ENCODE data around the gene GMPS. TPM values are rescaled to one million over a fixed set of nuclear protein-coding genes. Genes with fewer than 3 reads are reported as not detected.

Gene GMPS
- total and polyA plus RNA-seq, 9 of the 15 experiments (the other 6 are each of a cell fraction or from before 2014, with no cell fraction given) = 73.7 to 282 (median 156) TPM

DNA sequence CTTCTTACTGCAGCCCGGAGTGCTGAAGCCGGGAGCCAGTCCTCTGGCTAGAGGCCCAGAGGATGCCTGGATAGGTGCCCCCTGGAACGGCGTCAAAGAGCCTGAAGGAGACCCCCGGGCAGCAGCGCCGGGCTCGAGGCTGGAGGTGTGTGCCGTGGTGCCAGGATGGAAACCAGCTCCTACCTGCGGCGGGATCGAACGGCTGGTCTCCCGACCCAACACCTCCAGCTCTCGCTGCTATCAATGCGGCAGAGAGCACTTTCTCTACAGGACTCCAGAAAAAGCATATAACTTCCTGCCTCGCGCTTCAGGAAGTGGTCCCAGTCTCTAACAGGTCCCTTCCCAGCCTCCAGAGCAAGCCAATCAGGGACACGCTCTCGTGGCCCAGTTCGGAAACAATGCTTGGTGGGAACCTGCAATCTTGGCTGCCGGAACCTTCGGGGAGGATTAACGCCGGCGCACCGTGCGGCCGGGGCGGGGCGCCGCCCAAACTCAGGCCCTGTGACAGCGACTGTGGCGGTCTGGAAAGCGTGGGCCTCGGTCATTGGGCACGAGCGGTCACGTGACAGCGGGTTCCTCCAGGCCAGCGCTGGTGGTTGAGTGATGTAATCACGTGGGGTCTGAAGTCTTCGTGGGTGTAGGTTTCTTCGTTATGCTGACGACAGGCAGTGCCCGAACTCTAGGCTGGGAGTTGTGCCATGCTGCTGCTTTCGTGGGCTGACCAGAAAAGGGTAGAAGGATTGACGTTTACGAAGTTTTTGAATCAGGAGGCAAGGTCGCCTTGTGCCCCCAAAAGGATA, 16.1 kb upstream of the GMPS start, which contains the start of gene SLC33A1 (continued):
- TF ChIP-seq, protein P1, sequence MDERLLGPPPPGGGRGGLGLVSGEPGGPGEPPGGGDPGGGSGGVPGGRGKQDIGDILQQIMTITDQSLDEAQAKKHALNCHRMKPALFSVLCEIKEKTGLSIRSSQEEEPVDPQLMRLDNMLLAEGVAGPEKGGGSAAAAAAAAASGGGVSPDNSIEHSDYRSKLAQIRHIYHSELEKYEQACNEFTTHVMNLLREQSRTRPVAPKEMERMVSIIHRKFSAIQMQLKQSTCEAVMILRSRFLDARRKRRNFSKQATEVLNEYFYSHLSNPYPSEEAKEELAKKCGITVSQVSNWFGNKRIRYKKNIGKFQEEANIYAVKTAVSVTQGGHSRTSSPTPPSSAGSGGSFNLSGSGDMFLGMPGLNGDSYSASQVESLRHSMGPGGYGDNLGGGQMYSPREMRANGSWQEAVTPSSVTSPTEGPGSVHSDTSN (CRISPR knock-in tag; IDR thresholded peaks at IDR 0.05; ENCODE audit: low read depth) = no peak
- TF ChIP-seq, protein P1 (tag; conservative IDR thresholded peaks at IDR 0.05; ENCODE audit: low read depth) = peak; percentile 77
- TF ChIP-seq CEBPG (CRISPR knock-in tag; IDR thresholded peaks at IDR 0.05) (peak; percentile 84), CEBPG (tag; conservative IDR thresholded peaks at IDR 0.05 in 1 of 2, IDR thresholded peaks at IDR 0.05 in 1 of 2) (peak; percentile 82 to 95; a peak in 3 of 4 replicates), TCF7 (IDR thresholded peaks at IDR 0.05; ENCODE audit: borderline replicate concordance) (no peak), KDM5B (IDR thresholded peaks at IDR 0.05; ENCODE audit: insufficient replicate concordance, low read depth, low read length) (peak; percentile 91), MCM7 (IDR thresholded peaks at IDR 0.05) (no peak), NFE2L1 (tag; IDR thresholded peaks at IDR 0.05; ENCODE audit: borderline replicate concordance, low read depth) (no peak), FOXM1 (IDR thresholded peaks at IDR 0.05; ENCODE audit: low read depth) (peak; percentile 68), FOXM1 (CRISPR knock-in tag; IDR thresholded peaks at IDR 0.05; ENCODE audit: low read depth) (no peak), JUN (IDR thresholded peaks at IDR 0.05; ENCODE audit: borderline replicate concordance, low read depth, low read length) (peak; percentile 88), JUN (CRISPR knock-in tag; IDR thresholded peaks at IDR 0.05; ENCODE audit: borderline replicate concordance) (peak; percentile 87; the same call in 1 of the 2 replicates), CREB1 (IDR thresholded peaks at IDR 0.05) (peak; percentile 73), CREB1 (CRISPR knock-in tag; IDR thresholded peaks at IDR 0.05) (peak; percentile 71), MYNN (IDR thresholded peaks at IDR 0.05) (peak; percentile 57), MYNN (CRISPR knock-in tag; IDR thresholded peaks at IDR 0.05) (no peak)
- TF ChIP-seq, protein P2, sequence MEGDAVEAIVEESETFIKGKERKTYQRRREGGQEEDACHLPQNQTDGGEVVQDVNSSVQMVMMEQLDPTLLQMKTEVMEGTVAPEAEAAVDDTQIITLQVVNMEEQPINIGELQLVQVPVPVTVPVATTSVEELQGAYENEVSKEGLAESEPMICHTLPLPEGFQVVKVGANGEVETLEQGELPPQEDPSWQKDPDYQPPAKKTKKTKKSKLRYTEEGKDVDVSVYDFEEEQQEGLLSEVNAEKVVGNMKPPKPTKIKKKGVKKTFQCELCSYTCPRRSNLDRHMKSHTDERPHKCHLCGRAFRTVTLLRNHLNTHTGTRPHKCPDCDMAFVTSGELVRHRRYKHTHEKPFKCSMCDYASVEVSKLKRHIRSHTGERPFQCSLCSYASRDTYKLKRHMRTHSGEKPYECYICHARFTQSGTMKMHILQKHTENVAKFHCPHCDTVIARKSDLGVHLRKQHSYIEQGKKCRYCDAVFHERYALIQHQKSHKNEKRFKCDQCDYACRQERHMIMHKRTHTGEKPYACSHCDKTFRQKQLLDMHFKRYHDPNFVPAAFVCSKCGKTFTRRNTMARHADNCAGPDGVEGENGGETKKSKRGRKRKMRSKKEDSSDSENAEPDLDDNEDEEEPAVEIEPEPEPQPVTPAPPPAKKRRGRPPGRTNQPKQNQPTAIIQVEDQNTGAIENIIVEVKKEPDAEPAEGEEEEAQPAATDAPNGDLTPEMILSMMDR (IDR thresholded peaks at IDR 0.05 in 2 of 3, conservative IDR thresholded peaks at IDR 0.05 in 1 of 3; ENCODE audit: insufficient read depth in 2 of 3, low read depth in 1 of 3, low read length in 3 of 3) = peak in 2 of 3 experiments; percentile 2 to 4; a peak in 1 of 6 replicates
- TF ChIP-seq, protein P3, sequence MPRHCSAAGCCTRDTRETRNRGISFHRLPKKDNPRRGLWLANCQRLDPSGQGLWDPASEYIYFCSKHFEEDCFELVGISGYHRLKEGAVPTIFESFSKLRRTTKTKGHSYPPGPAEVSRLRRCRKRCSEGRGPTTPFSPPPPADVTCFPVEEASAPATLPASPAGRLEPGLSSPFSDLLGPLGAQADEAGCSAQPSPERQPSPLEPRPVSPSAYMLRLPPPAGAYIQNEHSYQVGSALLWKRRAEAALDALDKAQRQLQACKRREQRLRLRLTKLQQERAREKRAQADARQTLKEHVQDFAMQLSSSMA (CRISPR knock-in tag; IDR thresholded peaks at IDR 0.05) = no peak
- TF ChIP-seq, protein P4, sequence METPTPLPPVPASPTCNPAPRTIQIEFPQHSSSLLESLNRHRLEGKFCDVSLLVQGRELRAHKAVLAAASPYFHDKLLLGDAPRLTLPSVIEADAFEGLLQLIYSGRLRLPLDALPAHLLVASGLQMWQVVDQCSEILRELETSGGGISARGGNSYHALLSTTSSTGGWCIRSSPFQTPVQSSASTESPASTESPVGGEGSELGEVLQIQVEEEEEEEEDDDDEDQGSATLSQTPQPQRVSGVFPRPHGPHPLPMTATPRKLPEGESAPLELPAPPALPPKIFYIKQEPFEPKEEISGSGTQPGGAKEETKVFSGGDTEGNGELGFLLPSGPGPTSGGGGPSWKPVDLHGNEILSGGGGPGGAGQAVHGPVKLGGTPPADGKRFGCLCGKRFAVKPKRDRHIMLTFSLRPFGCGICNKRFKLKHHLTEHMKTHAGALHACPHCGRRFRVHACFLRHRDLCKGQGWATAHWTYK (CRISPR knock-in tag; IDR thresholded peaks at IDR 0.05) = 0 out of 2 replicates have a peak, but pooled peaks have one; percentile 63
- TF ChIP-seq, protein P5, sequence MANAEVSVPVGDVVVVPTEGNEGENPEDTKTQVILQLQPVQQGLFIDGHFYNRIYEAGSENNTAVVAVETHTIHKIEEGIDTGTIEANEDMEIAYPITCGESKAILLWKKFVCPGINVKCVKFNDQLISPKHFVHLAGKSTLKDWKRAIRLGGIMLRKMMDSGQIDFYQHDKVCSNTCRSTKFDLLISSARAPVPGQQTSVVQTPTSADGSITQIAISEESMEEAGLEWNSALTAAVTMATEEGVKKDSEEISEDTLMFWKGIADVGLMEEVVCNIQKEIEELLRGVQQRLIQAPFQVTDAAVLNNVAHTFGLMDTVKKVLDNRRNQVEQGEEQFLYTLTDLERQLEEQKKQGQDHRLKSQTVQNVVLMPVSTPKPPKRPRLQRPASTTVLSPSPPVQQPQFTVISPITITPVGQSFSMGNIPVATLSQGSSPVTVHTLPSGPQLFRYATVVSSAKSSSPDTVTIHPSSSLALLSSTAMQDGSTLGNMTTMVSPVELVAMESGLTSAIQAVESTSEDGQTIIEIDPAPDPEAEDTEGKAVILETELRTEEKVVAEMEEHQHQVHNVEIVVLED (CRISPR knock-in tag; IDR thresholded peaks at IDR 0.05) = peak; percentile 82

All from K562 (cell line).